NCI-H2196 (cell line): Measurements from ENCODE around the gene BSX.

Experiments
- DNase-seq: peaks from one replicate; lab custom pipeline; 2025; ENCODE audit not compliant: unreplicated experiment; lab: John Stamatoyannopoulos, UW

Gene BSX

DNA sequence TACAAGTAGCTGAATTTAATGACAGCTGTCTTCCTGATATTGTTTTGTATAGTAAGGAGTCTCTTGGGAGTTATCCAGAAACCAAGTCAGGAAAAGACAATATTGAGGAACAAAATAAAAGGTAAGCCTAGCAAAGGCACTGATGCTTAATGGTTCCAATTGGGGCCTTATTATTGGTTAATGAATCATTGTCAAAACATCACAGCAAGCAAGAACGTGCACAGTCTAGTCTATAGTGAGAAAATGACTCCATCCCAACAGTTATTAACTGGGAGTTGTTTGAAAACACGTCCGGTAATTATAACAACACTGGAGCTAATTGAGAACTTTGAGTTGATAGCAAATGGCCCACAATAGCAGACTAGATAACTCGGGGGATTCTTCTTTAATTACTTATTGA is 17.7 kb downstream of the BSX start:
- DNase-seq: no peak

DNA sequence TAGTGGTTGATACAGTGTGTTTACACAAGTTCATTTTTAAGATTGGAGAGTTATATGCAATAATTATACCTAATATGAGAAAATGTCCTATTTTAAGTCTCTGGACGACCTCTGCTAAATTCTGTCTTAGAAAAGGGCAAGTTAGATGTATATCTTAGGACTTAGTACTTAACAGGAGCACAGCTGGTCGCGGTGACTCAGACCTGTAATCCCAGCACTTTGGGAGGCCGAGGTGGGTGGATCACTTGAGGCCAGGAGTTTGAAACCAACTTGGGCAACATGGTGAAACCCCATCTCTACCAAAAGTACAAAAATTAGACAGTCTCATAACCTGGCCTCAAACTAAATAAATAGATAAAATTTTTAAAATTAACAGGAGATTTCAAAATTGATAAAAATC is 27.2 kb downstream of the BSX start:
- no peak for DNase-seq

DNA sequence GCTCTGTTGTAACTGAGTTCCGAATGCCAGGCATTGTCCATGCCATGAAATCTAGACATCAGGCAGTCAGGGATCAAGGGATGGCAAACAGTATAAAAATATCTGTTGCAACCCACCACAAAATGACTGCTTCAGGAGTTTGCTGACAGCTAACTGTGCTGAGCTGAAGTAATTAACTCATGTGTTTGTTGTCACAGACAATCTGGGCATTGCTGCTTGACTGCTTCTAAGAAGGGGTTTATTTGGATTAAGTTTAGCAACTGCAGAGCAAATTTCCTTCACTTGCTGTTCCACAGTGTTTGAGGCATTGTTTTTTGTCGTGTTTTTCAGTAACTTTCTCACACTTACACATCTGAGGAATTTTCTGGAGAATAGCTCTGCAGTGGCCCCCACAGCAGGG is 30.4 kb downstream of the BSX start:
- no peak for DNase-seq

DNA sequence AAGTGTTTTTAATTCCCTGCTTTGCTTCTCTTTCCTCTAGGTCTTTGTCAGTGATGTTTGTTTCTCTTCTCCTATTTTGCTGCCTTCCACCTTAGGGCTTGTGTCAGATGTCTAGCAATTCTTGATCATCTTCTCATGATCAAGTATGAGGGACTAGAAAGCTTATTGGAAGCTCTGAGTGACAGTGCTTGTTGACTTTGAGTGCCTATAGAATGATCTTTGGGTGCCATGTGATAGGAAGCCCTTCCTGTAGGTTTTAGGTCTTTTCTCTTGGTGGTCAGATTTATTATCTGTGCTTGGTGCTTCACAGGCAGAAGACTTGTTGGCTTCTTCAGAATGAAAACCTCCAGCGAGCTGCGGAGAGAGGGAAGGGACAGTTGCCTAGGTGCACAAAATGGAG is 43.1 kb downstream of the BSX start:
- no peak for DNase-seq

DNA sequence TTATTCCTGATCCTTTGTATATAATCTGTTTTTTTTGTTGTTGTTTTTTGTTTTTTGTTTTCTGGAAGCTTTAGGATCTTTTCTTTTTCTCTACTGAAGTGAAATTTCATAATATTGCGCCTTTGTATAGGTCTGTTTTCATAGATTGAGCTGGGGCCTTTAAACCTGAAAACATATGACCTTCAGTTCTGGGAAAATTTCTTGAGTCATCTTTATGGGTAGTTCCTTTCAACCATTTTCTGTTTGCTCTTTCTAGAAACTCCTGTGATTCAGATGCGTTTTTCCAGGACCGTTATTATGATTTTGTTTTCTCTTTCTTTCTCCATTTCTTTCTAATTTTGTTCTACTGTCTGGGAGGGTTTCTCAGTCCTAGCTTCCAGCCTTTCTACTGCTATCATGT is 43.7 kb downstream of the BSX start:
- DNase-seq: no peak

DNA sequence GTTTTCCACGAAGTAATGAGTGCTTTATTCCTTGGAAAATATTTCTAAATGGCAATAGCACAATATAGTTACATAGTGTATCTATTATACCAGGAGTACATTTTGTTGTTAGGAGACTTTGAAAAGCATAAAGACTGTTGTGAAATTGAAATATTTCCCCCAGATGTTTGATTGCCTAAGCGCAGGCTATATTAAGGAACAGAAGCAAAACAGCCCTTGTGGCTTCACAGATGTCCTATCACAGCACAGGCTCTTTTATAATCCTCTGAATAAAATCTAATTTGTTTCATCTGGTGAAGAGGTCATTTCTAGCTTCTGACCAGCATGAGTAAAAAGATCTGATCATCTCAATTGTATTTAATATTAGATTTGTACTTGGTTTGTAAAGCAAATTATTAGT is 48.2 kb downstream of the BSX start:
- no peak for DNase-seq

DNA sequence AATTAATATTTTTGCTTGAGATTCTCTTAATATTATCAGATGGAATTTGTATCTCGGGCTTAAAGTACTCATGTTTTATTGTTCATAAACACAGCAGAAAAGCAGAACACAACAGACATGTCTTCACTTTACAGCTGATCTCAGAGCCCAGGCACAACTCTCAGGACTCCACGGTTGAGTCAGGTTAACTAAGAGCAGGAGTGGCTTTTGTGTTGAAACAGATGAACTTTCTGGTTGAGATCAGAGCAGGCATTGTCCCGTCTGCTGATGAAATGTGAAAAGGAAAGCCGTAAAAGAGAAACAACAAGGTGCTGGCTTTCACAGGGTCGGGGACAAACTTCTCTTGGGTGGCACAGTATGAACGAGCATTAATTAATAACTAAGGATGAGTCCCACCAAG is 50.1 kb downstream of the BSX start:
- no peak for DNase-seq
